MCF 10A (cell line): ENCODE results near the gene C2CD4A. TPM values are rescaled to one million over a fixed set of nuclear protein-coding genes. Genes with fewer than 3 reads are reported as not detected.

Source experiments
- BruUV-seq: library from RNA; stranded (reverse); fragments of 400-500 nt; replicated peaks from 2 replicates; lab custom pipeline; 2021; lab: Mats Ljungman, UMichigan
- CTCF ChIA-PET: fragments of 300-600 bp; sonication (Branson Sonifier 250); formaldehyde crosslinking; extraction: SDS; loops from one replicate; lab custom pipeline; 2021; ENCODE audit warnings: antibody characterized with exemption, inconsistent platforms; lab: Yijun Ruan, JAX
- POLR2A ChIA-PET: fragments of 300-600, 350-650 bp; sonication (Branson Sonifier 250); formaldehyde crosslinking; extraction: SDS; loops from one replicate; lab custom pipeline; 2020; ENCODE audit warnings: antibody characterized with exemption, inconsistent platforms; lab: Yijun Ruan, JAX
- DNase-seq: peaks from one replicate; pipeline ENCODE4 v3.0.0-alpha.2; 2018; ENCODE audit not compliant: unreplicated experiment
- H3K27ac Mint-ChIP-seq: one replicate; pipeline ENCODE4 v1.8.0; 2022; ENCODE audit warnings: mild to moderate bottlenecking, low read depth, mixed read lengths; ENCODE audit not compliant: unreplicated experiment
- H3K27me3 Mint-ChIP-seq: one replicate; pipeline ENCODE4 v1.8.0; 2022; ENCODE audit warnings: mixed read lengths; ENCODE audit not compliant: insufficient read depth, unreplicated experiment
- H3K36me3 Mint-ChIP-seq: one replicate; pipeline ENCODE4 v1.8.0; 2022; ENCODE audit warnings: mild to moderate bottlenecking, moderate library complexity, mixed read lengths; ENCODE audit not compliant: insufficient read depth, unreplicated experiment
- H3K4me1 Mint-ChIP-seq: one replicate; pipeline ENCODE4 v1.8.0; 2022; ENCODE audit warnings: mixed read lengths; ENCODE audit not compliant: insufficient read depth, unreplicated experiment
- H3K4me3 Mint-ChIP-seq: one replicate; pipeline ENCODE4 v1.8.0; 2022; ENCODE audit warnings: mild to moderate bottlenecking, moderate library complexity, mixed read lengths; ENCODE audit not compliant: unreplicated experiment
- H3K9me3 Mint-ChIP-seq: one replicate; pipeline ENCODE4 v1.8.0; 2022; ENCODE audit warnings: mixed read lengths; ENCODE audit not compliant: unreplicated experiment
- intact Hi-C: fragments of 100-400 bp; cut with micrococcal nuclease; formaldehyde crosslinking; loops from 2 replicates; pipeline ENCODE4 v1.14.1; 2022
- total RNA-seq: library from RNA; stranded (reverse); gene quantifications from 2 replicates; pipeline ENCODE4 v1.2.3, GENCODE V29; 2022
- TF ChIP-seq, protein P1 (sequence below): fragments of 200-600 bp; IDR thresholded peaks from one replicate; pipeline ENCODE4 v1.8.0; 2022; ENCODE audit warnings: antibody characterized with exemption, mild to moderate bottlenecking; ENCODE audit not compliant: unreplicated experiment

The C2CD4A gene
- total RNA-seq, 1 experiment from 2014 or later, result 0.16 TPM

- POLR2A ChIA-PET, result interaction anchor here (0.6 to 1.5 kb wide), 5 partner anchors 19 to 37 kb away, joined by 3 to 5 read pairs (median 3); no protein-coding TSS in a partner anchor
- no TSS peak for BruUV-seq
- Mint-ChIP-seq H3K36me3 (peaks cover 6% of the 10 kb centered on the region), H3K9me3 (no peaks in the 10 kb centered on the region), H3K4me1 (peaks cover 56% of the 10 kb centered on the region), H3K4me3 (no peak overlapping the region), H3K27me3 (no peaks in the 10 kb centered on the region), H3K27ac (peak overlapping the region; percentile 90)
- intact Hi-C loops, result no loop called here
- peak; percentile 58 for DNase-seq
- CTCF ChIA-PET, result interaction anchor here (0.5 to 1.8 kb wide), 7 partner anchors 11 to 232 kb away, joined by 3 to 6 read pairs (median 4); no protein-coding TSS in a partner anchor
- TF ChIP-seq, protein P1, sequence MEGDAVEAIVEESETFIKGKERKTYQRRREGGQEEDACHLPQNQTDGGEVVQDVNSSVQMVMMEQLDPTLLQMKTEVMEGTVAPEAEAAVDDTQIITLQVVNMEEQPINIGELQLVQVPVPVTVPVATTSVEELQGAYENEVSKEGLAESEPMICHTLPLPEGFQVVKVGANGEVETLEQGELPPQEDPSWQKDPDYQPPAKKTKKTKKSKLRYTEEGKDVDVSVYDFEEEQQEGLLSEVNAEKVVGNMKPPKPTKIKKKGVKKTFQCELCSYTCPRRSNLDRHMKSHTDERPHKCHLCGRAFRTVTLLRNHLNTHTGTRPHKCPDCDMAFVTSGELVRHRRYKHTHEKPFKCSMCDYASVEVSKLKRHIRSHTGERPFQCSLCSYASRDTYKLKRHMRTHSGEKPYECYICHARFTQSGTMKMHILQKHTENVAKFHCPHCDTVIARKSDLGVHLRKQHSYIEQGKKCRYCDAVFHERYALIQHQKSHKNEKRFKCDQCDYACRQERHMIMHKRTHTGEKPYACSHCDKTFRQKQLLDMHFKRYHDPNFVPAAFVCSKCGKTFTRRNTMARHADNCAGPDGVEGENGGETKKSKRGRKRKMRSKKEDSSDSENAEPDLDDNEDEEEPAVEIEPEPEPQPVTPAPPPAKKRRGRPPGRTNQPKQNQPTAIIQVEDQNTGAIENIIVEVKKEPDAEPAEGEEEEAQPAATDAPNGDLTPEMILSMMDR, result no peak
Measured at GRCh38 chr15:62112081-62112480, 45.3 kb downstream of the C2CD4A start.

DNA sequence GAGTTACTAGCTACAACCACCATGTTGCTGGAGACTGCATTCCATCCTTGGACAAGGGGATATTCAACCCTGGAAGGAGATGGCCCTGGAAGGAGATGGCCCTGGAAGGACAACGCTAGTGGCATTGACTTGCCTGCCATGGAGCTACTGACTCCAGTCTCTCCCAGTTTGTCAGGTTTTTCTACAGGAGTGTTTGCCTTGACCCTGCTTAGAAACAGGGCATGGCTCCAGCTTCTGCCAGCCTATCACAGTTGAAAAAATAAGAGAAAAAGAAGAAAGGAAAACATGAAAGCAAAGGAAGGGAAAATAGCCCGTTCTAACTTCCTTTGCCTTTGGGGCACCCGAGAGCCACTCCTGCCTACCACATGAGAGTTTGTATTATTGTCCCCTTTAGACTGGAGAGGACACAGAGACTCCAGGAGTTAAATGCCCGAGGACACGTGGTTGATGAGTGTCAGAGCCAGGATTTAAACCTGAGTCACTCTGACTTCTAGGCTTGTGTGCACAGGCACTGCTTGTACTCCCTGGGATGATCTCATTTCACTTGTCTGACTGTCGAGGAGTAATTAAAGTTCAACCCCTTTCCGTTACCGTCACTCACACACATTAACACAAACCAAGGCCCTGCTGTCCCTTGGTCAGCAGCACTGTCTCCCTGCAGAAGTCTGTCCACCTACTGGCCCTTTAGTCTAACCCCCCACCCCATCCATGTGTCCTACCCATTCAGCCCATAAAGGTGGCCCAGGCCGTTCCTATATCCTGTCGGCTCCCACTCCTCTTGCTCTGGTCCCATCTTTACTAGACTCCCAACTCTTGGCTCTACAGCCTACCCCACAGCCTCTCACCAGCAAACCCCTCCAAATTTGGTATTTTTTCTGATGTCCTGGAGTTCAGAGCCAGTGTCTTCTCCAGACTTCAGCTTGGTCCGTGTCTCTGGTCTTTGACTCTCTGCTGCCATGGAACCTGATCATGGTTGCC is 46.1 kb downstream of the C2CD4A start:
- Mint-ChIP-seq H3K4me1 (peaks cover 51% of the 10 kb centered on the region), H3K9me3 (no peaks in the 10 kb centered on the region), H3K36me3 (peaks cover 6% of the 10 kb centered on the region), H3K4me3 (no peak overlapping the region), H3K27me3 (no peaks in the 10 kb centered on the region), H3K27ac (peak overlapping the region; percentile 90)
- BruUV-seq, result TSS peak; percentile 95
- peak; percentile 93 for DNase-seq
- TF ChIP-seq, protein P1, result no peak
- ChIA-PET CTCF (interaction anchor here (0.6 to 2.4 kb wide), 6 partner anchors 11 to 231 kb away, joined by 3 to 7 read pairs (median 4); no protein-coding TSS in a partner anchor), POLR2A (interaction anchor here (0.6 to 1.5 kb wide), 5 partner anchors 20 to 35 kb away, joined by 3 to 5 read pairs (median 3); no protein-coding TSS in a partner anchor)
- intact Hi-C loops, result no loop called here

GRCh38 chr15:62115847-62116246 is 49.1 kb downstream of the C2CD4A start:
- TF ChIP-seq, protein P1, result no peak
- POLR2A ChIA-PET, result no interaction called here
- Mint-ChIP-seq H3K27ac (no peak overlapping the region), H3K4me3 (no peak overlapping the region), H3K9me3 (no peaks in the 10 kb centered on the region), H3K4me1 (peaks cover 54% of the 10 kb centered on the region), H3K27me3 (no peaks in the 10 kb centered on the region), H3K36me3 (peaks cover 6% of the 10 kb centered on the region)
- intact Hi-C loops, result no loop called here
- DNase-seq, result no peak
- CTCF ChIA-PET, result interaction anchor here (2.4 kb wide), 1 partner anchor 191 kb away, joined by 7 read pairs; no protein-coding TSS in a partner anchor
- no TSS peak for BruUV-seq
